ENCODE measurements around the gene DAD1. TPM values are rescaled to one million over a fixed set of nuclear protein-coding genes. Genes with fewer than 3 reads are reported as not detected.

Gene DAD1
- total RNA-seq, 1 donor from 2014 or later, result 140 TPM

DNA sequence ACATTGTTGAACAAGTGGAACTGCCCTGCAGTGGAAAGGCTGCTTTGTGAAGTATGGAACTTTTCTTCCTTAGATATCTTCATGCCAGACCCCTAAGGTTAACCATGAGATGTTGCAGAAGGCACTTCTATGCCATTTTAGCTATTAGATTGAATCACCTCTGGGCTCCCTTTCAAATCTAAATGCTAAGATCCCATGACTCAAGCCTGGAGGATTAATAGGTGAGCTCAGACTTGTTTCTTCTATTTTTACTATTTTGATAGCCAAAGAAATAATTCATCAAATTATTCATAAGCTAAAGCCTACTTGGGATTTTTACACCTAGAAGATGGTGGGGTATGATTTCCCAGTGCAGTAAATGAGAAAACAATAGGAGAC, 64.3 kb downstream of the DAD1 start:
- TF ChIP-seq, protein P1, sequence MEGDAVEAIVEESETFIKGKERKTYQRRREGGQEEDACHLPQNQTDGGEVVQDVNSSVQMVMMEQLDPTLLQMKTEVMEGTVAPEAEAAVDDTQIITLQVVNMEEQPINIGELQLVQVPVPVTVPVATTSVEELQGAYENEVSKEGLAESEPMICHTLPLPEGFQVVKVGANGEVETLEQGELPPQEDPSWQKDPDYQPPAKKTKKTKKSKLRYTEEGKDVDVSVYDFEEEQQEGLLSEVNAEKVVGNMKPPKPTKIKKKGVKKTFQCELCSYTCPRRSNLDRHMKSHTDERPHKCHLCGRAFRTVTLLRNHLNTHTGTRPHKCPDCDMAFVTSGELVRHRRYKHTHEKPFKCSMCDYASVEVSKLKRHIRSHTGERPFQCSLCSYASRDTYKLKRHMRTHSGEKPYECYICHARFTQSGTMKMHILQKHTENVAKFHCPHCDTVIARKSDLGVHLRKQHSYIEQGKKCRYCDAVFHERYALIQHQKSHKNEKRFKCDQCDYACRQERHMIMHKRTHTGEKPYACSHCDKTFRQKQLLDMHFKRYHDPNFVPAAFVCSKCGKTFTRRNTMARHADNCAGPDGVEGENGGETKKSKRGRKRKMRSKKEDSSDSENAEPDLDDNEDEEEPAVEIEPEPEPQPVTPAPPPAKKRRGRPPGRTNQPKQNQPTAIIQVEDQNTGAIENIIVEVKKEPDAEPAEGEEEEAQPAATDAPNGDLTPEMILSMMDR (IDR thresholded peaks at IDR 0.05; ENCODE audit: unreplicated experiment), result no peak
- DNase-seq (ENCODE audit: low spot score in 2 of 2, unreplicated experiment in 2 of 2), result no peak
- no peaks in the 10 kb centered on the region for H3K36me3 Mint-ChIP-seq
- H3K27ac Mint-ChIP-seq, result no peak overlapping the region
- no peaks in the 10 kb centered on the region for H3K9me3 Mint-ChIP-seq
- H3K4me3 Mint-ChIP-seq, result no peak overlapping the region
- H3K4me1 Mint-ChIP-seq, result peaks cover 28% of the 10 kb centered on the region
- H3K27me3 Mint-ChIP-seq (ENCODE audit: low read depth), result peaks cover 58% of the 10 kb centered on the region

DNA sequence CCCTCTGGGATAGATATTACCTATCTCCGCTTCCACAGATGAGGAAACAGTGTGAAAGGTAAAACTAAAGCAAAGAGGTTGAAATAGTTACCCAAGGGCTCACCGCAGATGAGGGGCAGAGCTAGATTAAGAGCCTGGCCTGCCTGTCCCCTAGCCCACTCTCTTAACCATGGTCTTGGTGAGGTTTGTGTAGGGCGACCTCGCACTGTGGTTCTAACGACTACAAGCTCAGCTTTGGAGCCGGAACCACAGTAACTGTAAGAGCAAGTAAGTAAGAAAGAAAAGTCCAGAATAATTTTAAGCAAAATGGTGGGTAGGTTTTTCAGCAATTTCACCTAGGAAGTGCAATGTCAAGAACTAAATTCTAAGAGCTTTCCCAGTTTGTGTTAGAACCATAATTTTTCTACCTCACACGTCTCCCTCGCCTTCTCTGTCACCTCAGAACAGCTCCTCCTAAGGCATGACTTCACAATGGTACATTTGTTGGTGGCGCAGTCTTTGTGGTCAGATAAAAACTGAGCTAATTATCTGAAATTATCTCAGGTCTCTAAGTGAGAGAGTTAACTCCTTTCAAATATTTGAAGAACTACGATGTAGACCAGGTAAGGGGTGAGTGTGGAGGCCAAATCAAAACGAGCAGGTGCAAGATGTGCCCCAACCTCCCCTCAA, 64.8 kb downstream of the DAD1 start:
- Mint-ChIP-seq H3K36me3 (no peaks in the 10 kb centered on the region), H3K27me3 (ENCODE audit: low read depth) (peaks cover 57% of the 10 kb centered on the region), H3K4me3 (no peak overlapping the region), H3K9me3 (no peaks in the 10 kb centered on the region), H3K4me1 (peaks cover 32% of the 10 kb centered on the region), H3K27ac (no peak overlapping the region)
- TF ChIP-seq, protein P1 (IDR thresholded peaks at IDR 0.05; ENCODE audit: unreplicated experiment), result no peak
- no peak for DNase-seq (ENCODE audit: low spot score in 2 of 2, unreplicated experiment in 2 of 2)

DNA sequence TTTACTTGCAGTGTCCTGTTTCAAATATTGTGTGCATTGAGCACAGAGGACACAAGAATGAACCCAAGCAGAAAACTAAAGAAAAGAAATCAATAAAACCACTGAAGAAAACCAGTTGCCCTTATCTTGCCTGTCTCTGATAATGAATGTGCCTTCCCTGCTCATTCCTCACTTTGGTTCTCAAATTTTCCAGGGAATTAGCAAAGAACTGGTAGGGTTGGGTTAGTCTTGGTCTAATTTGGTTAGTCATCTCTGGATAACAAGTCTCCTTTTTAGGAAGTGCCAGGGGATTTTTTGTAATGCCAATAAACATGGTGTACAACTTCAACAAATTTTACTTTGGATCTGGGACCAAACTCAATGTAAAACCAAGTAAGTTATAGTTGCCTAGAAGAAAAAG, 65.7 kb downstream of the DAD1 start:
- Mint-ChIP-seq H3K36me3 (no peaks in the 10 kb centered on the region), H3K9me3 (no peaks in the 10 kb centered on the region), H3K27me3 (ENCODE audit: low read depth) (peaks cover 50% of the 10 kb centered on the region), H3K4me1 (peaks cover 34% of the 10 kb centered on the region), H3K27ac (no peak overlapping the region), H3K4me3 (no peak overlapping the region)
- TF ChIP-seq, protein P1 (IDR thresholded peaks at IDR 0.05; ENCODE audit: unreplicated experiment), result no peak
- no peak for DNase-seq (ENCODE audit: low spot score in 2 of 2, unreplicated experiment in 2 of 2)

DNA sequence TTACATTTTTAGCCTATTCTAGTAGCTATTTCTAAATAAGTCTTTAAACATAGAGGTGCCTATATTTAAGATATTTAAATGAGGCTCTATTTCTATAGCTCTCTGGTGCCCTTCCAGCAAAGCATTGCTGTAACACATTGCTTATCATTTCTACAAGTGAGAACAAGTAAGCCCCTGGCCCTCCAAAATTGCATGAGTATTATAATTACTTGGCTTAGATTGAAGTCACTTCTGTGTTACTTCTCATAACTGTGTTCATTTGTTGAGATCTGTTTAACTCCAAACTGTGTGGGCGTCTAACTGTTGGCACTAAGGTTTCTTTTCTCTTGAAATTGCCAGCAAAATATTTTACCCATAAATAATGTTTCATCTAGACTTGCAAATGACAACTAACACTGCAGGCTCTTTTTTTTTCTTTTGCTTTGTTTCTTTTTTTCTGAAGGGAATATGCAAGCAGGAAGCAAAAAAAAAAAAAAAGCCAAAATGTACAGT, 66.5 kb downstream of the DAD1 start:
- Mint-ChIP-seq H3K27me3 (ENCODE audit: low read depth) (peaks cover 50% of the 10 kb centered on the region), H3K4me3 (no peak overlapping the region), H3K27ac (no peak overlapping the region), H3K9me3 (no peaks in the 10 kb centered on the region), H3K4me1 (peaks cover 42% of the 10 kb centered on the region), H3K36me3 (no peaks in the 10 kb centered on the region)
- TF ChIP-seq, protein P1 (IDR thresholded peaks at IDR 0.05; ENCODE audit: unreplicated experiment), result no peak
- no peak for DNase-seq (ENCODE audit: low spot score in 2 of 2, unreplicated experiment in 2 of 2)

DNA sequence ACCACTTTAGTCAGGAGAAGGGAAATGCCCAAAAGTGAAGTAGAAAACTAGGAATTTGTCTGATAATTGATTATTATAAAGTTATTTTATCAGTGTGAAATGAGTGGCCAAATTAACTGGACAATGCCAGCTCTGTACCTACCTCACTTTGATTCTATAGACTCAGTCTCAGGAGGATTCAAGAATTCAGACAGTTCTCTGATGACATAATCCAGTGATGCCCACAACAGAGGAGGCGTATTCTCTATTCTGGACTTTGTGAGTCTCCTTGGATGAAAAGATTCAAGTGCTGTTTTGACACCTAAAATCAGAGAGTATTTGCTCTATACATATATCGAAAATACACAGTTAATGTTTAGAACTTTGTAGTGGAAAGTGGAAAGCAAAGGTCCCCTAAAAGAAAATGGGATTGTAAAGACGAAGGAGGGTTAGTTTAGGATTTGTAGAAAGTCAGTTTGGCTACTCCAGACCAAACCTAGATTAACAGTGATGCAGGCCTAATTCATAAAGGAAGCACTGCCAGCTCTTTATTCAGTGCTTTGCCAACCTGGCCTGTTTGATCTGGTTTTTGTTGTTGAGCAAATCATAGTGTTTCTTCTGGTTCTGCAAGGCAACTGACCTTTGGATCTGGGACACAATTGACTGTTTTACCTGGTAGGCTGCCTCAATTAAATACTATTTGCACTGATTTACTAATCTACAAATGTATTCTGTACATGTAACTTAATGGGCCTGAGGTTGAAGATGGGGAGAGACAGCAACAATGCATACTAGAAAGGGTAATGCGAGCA, 67.4 kb downstream of the DAD1 start:
- no peak overlapping the region for H3K4me3 Mint-ChIP-seq
- peaks cover 49% of the 10 kb centered on the region for H3K4me1 Mint-ChIP-seq
- H3K9me3 Mint-ChIP-seq, result no peaks in the 10 kb centered on the region
- TF ChIP-seq, protein P1 (IDR thresholded peaks at IDR 0.05; ENCODE audit: unreplicated experiment), result no peak
- no peak overlapping the region for H3K27ac Mint-ChIP-seq
- DNase-seq (ENCODE audit: low spot score in 2 of 2, unreplicated experiment in 2 of 2), result no peak
- H3K27me3 Mint-ChIP-seq (ENCODE audit: low read depth), result peaks cover 42% of the 10 kb centered on the region
- H3K36me3 Mint-ChIP-seq, result no peaks in the 10 kb centered on the region

Data from mesothelial cell of epicardium (in vitro differentiated cells).